MCF 10A (cell line): Measurements from ENCODE around the gene SNAP29. TPM values are rescaled to one million over a fixed set of nuclear protein-coding genes. Genes with fewer than 3 reads are reported as not detected.

Experiments
- total RNA-seq: library from RNA; stranded (reverse); gene quantifications from 2 replicates; pipeline ENCODE4 v1.2.3, GENCODE V29; 2022

SNAP29 gene
- total RNA-seq, 1 experiment from 2014 or later = 28.7 TPM

Other genes with a start within 250 kb of the SNAP29 start
- gene SERPIND1, start 84.9 kb upstream of the SNAP29 start, total RNA-seq = not detected in 2 replicates
- 39.0 and 41.3 TPM in 2 replicates for gene PI4KA, start 196 bp upstream of the SNAP29 start, total RNA-seq
- gene CRKL, start 58.4 kb downstream of the SNAP29 start, total RNA-seq = 74.0 and 76.1 TPM in 2 replicates
- 1.1 and 1.3 TPM in 2 replicates for gene AIFM3, start 108.2 kb downstream of the SNAP29 start, total RNA-seq
- gene LZTR1, start 123.3 kb downstream of the SNAP29 start, total RNA-seq = 49.2 and 57.3 TPM in 2 replicates
- 20.6 and 24.9 TPM in 2 replicates for gene THAP7, start 143.1 kb downstream of the SNAP29 start, total RNA-seq
- 0.19 and 0.22 TPM in 2 replicates for gene P2RX6, start 156.2 kb downstream of the SNAP29 start, total RNA-seq
- gene SLC7A4, start 173.6 kb downstream of the SNAP29 start, total RNA-seq = not detected in 2 replicates
- not detected in 2 replicates for gene LRRC74B, start 186.9 kb downstream of the SNAP29 start, total RNA-seq